DOHH2 (cell line): ENCODE measurements around the gene SYNGR1.

ENCODE experiments used
- CTCF ChIP-seq: fragments of 200-600 bp; sonication (generic); IDR thresholded peaks from one replicate; pipeline ENCODE4 v1.5.1; 2014; ENCODE audit warnings: antibody characterized with exemption, mild to moderate bottlenecking, low read depth, low read length; ENCODE audit not compliant: poor library complexity, severe bottlenecking
- EZH2phosphoT487 ChIP-seq: fragments of 200-600 bp; sonication (generic); IDR thresholded peaks from 2 replicates; pipeline ENCODE4 v1.6.1; 2017; ENCODE audit warnings: borderline replicate concordance, mild to moderate bottlenecking, antibody characterized with exemption, low read length, moderate library complexity, mixed read lengths

GRCh38 chr22:39381009-39381755, 31.4 kb downstream of the SYNGR1 start:
- TF ChIP-seq CTCF (no peak), EZH2phosphoT487 (no peak)
